Liver (tissue), 9 donors: Measurements from ENCODE around the gene PPP1R9A. TPM values are rescaled to one million over a fixed set of nuclear protein-coding genes. Genes with fewer than 3 reads are reported as not detected.

ENCODE experiments used
- DNase-seq: peaks from one replicate; pipeline ENCODE4 v3.0.0-alpha.2; 2017; ENCODE audit warnings: low spot score
- H3K27ac ChIP-seq, 2 donors: one replicate each; pipeline ENCODE4 v1.7.0; 2013; ENCODE audit warnings: inconsistent platforms in 2 of 2, low read length in 2 of 2, control low read depth in 1 of 2, low read depth in 1 of 2, mild to moderate bottlenecking in 1 of 2
- H3K27me3 ChIP-seq, 4 donors: one replicate each; pipeline versions ENCODE4 v1.6.1 to v1.7.0; 2013; ENCODE audit warnings: low read length in 3 of 4, inconsistent platforms in 1 of 4, mild to moderate bottlenecking in 1 of 4, moderate library complexity in 1 of 4; ENCODE audit not compliant: control insufficient read depth in 4 of 4, insufficient read depth in 4 of 4
- H3K36me3 ChIP-seq, 4 donors: one replicate each; pipeline versions ENCODE4 v1.6.1 to v1.7.0; 2013; ENCODE audit warnings: low read length in 3 of 4, mild to moderate bottlenecking in 3 of 4, low read depth in 1 of 4, moderate library complexity in 1 of 4; ENCODE audit not compliant: control insufficient read depth in 4 of 4, insufficient read depth in 3 of 4
- H3K4me1 ChIP-seq, 4 donors: one replicate each; pipeline versions ENCODE4 v1.6.1 to v1.7.0; 2013; ENCODE audit warnings: low read length in 3 of 4, mild to moderate bottlenecking in 3 of 4, moderate library complexity in 1 of 4; ENCODE audit not compliant: control insufficient read depth in 4 of 4, insufficient read depth in 4 of 4
- H3K4me3 ChIP-seq, 3 donors: one replicate each; pipeline versions ENCODE4 v1.6.1 to v1.7.0; 2013; ENCODE audit warnings: low read length in 3 of 3, control low read depth in 1 of 3, low read depth in 1 of 3, mild to moderate bottlenecking in 1 of 3
- H3K9ac ChIP-seq, 2 donors: one replicate each; pipeline ENCODE4 v1.7.0; 2013; ENCODE audit warnings: low read length in 2 of 2, mild to moderate bottlenecking in 2 of 2, moderate library complexity in 2 of 2, control low read depth in 1 of 2, low read depth in 1 of 2
- H3K9me3 ChIP-seq, 4 donors: one replicate each; pipeline versions ENCODE4 v1.6.1 to v1.7.0; 2013; ENCODE audit warnings: low read length in 3 of 4; ENCODE audit not compliant: control insufficient read depth in 4 of 4
- EGR1 ChIP-seq, 2 donors: IDR thresholded peaks; 2 replicates each; pipeline ENCODE4 v1.6.1; 2016 to 2018; ENCODE audit warnings: antibody characterized with exemption in 2 of 2, low read depth in 2 of 2
- FOXA1 ChIP-seq: IDR thresholded peaks from 2 replicates; pipeline ENCODE4 v1.6.1; 2016; ENCODE audit warnings: antibody characterized with exemption
- FOXA2 ChIP-seq: IDR thresholded peaks from 2 replicates; pipeline ENCODE4 v1.6.1; 2016; ENCODE audit warnings: antibody characterized with exemption
- GABPA ChIP-seq, 2 donors: IDR thresholded peaks in 1 of 2; conservative IDR thresholded peaks in 1 of 2; 2 replicates each; pipeline ENCODE4 v1.6.1; 2016; ENCODE audit warnings: antibody characterized with exemption in 2 of 2, mild to moderate bottlenecking in 1 of 2, moderate library complexity in 1 of 2
- HNF4A ChIP-seq, 2 donors: conservative IDR thresholded peaks; 2 replicates each; pipeline ENCODE4 v1.6.1; 2016; ENCODE audit warnings: antibody characterized with exemption in 2 of 2, mild to moderate bottlenecking in 2 of 2
- HNF4G ChIP-seq: IDR thresholded peaks from 2 replicates; pipeline ENCODE4 v1.6.1; 2016; ENCODE audit warnings: antibody characterized with exemption
- JUND ChIP-seq, 2 donors: IDR thresholded peaks; 2 replicates each; pipeline ENCODE4 v1.6.1; 2016; ENCODE audit warnings: antibody characterized with exemption in 2 of 2
- NR2F2 ChIP-seq: IDR thresholded peaks from 2 replicates; pipeline ENCODE4 v1.6.1; 2016; ENCODE audit warnings: antibody characterized with exemption
- RAD21 ChIP-seq, 2 donors: IDR thresholded peaks; 2 replicates each; pipeline ENCODE4 v1.6.1; 2016; ENCODE audit warnings: antibody characterized with exemption in 2 of 2, mild to moderate bottlenecking in 2 of 2
- RXRA ChIP-seq, 2 donors: IDR thresholded peaks; 2 replicates each; pipeline ENCODE4 v1.6.1; 2017 to 2018; ENCODE audit warnings: antibody characterized with exemption in 2 of 2, mild to moderate bottlenecking in 1 of 2
- SP1 ChIP-seq: IDR thresholded peaks from 2 replicates; pipeline ENCODE4 v1.6.1; 2018; ENCODE audit warnings: antibody characterized with exemption, mild to moderate bottlenecking
- TAF1 ChIP-seq: conservative IDR thresholded peaks from 2 replicates; pipeline ENCODE4 v1.6.1; 2016; ENCODE audit warnings: antibody characterized with exemption, mild to moderate bottlenecking
- YY1 ChIP-seq: IDR thresholded peaks from 2 replicates; pipeline ENCODE4 v1.6.1; 2016; ENCODE audit warnings: antibody characterized with exemption, mild to moderate bottlenecking
- WGBS: extraction: QIAGEN DNeasy Blood & Tissue Kit; methylation state at CpG from one replicate; pipeline ENCODE4 v1.1.7; 2013; 5-methylcytosine and 5-hydroxymethylcytosine counted together
- polyA plus RNA-seq, 2 donors: library from polyadenylated mRNA; stranded (reverse) in 1 of 2; unstranded in 1 of 2; fragments of 200-250 nt in 1 of 2; fragments of >200 nt in 1 of 2; fragmentation: Nextera tagmentation in 1 of 2; extraction: Ambion mirVana in 1 of 2; gene quantifications; one replicate each; pipeline versions ENCODE4 v1.2.1 to v1.2.3, GENCODE V29; 2013 to 2015
- total RNA-seq, 2 donors: library from RNA; depleted of rRNA; stranded (reverse); fragments of >200 nt; gene quantifications; one replicate each; pipeline ENCODE4 v1.2.3, GENCODE V29; 2014
- TF ChIP-seq, protein P1 (sequence below): IDR thresholded peaks from 2 replicates; pipeline ENCODE4 v1.6.1; 2016; ENCODE audit warnings: antibody characterized with exemption
- TF ChIP-seq, protein P2 (sequence below): IDR thresholded peaks from 2 replicates; pipeline ENCODE4 v1.6.1; 2016; ENCODE audit warnings: antibody characterized with exemption
- TF ChIP-seq, protein P3 (sequence below): IDR thresholded peaks from 2 replicates; pipeline ENCODE4 v1.6.1; 2016; ENCODE audit warnings: antibody characterized with exemption, mild to moderate bottlenecking
- TF ChIP-seq, protein P4 (sequence below): IDR thresholded peaks from 2 replicates; pipeline ENCODE4 v1.6.1; 2016; ENCODE audit warnings: antibody characterized with exemption
- TF ChIP-seq, protein P5 (sequence below): fragments of 150-350 bp; IDR thresholded peaks from 2 replicates; pipeline ENCODE4 v1.5.1; 2017; ENCODE audit warnings: improper control_type of control experiment, low read depth, low read length; ENCODE audit not compliant: missing input control
- donor health status: healthy.
- donor health status: healthy.
- donor health status: healthy.
- donor health status: healthy.
- donor health status: healthy.

PPP1R9A gene
- total and polyA plus RNA-seq, 4 donors, result 0.17 to 5.4 (median 2.7) TPM

DNA sequence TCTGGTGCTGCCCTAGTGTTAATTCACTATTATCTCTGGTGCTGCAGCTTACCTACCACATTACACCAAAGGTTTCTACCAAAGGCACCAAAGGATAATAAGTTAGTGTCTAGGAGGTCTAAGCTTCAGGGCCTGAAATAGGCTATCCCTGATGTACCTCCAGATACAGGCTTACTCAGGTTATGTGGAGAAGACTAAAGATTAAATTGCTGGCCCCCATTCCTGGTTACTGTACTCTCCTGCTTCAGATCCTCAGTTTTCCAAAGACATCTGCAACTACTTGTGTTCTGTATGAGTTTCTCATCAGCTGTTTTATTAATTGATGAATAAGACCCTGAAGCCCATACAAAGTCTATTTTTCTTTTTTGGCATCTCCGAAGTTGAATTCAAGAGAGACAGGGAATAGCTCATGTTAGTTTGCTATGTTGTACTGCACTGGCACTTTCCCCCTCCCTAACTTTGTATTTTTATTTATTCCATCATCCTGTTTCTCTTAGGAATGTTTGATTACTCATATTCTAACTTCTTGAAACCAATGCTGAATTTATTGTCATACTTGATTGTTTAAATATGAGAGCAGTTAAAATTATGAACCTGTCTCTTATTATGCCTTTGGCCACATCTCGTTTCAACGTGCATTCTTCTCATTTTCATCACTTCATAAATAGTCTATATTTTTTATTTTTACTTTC, 331.0 kb downstream of the PPP1R9A start:
- no peaks in the 10 kb centered on the region for H3K9me3 ChIP-seq
- no peak for DNase-seq
- no peaks in the 10 kb centered on the region for H3K27me3 ChIP-seq
- H3K4me3 ChIP-seq, result no peak overlapping the region
- peaks cover 0 to 3% (median 0%) of the 10 kb centered on the region in 4 donors for H3K4me1 ChIP-seq
- WGBS, result 74% methylated on average over 3 of the region's 3 CpGs
- TF ChIP-seq JUND (IDR thresholded peaks at IDR 0.05) (no peak), TAF1 (no peak), FOXA2 (no peak), NR2F2 (no peak), EGR1 (IDR thresholded peaks at IDR 0.05; ENCODE audit: low read depth in 2 of 2) (no peak), HNF4A (conservative IDR thresholded peaks at IDR 0.05) (no peak), SP1 (no peak), FOXA1 (no peak), RAD21 (IDR thresholded peaks at IDR 0.05) (no peak)
- TF ChIP-seq, protein P1, sequence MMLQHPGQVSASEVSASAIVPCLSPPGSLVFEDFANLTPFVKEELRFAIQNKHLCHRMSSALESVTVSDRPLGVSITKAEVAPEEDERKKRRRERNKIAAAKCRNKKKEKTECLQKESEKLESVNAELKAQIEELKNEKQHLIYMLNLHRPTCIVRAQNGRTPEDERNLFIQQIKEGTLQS, result no peak
- TF ChIP-seq, protein P2, sequence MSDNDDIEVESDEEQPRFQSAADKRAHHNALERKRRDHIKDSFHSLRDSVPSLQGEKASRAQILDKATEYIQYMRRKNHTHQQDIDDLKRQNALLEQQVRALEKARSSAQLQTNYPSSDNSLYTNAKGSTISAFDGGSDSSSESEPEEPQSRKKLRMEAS, result no peak
- TF ChIP-seq, protein P3, sequence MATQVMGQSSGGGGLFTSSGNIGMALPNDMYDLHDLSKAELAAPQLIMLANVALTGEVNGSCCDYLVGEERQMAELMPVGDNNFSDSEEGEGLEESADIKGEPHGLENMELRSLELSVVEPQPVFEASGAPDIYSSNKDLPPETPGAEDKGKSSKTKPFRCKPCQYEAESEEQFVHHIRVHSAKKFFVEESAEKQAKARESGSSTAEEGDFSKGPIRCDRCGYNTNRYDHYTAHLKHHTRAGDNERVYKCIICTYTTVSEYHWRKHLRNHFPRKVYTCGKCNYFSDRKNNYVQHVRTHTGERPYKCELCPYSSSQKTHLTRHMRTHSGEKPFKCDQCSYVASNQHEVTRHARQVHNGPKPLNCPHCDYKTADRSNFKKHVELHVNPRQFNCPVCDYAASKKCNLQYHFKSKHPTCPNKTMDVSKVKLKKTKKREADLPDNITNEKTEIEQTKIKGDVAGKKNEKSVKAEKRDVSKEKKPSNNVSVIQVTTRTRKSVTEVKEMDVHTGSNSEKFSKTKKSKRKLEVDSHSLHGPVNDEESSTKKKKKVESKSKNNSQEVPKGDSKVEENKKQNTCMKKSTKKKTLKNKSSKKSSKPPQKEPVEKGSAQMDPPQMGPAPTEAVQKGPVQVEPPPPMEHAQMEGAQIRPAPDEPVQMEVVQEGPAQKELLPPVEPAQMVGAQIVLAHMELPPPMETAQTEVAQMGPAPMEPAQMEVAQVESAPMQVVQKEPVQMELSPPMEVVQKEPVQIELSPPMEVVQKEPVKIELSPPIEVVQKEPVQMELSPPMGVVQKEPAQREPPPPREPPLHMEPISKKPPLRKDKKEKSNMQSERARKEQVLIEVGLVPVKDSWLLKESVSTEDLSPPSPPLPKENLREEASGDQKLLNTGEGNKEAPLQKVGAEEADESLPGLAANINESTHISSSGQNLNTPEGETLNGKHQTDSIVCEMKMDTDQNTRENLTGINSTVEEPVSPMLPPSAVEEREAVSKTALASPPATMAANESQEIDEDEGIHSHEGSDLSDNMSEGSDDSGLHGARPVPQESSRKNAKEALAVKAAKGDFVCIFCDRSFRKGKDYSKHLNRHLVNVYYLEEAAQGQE, result no peak
- TF ChIP-seq, protein P4, sequence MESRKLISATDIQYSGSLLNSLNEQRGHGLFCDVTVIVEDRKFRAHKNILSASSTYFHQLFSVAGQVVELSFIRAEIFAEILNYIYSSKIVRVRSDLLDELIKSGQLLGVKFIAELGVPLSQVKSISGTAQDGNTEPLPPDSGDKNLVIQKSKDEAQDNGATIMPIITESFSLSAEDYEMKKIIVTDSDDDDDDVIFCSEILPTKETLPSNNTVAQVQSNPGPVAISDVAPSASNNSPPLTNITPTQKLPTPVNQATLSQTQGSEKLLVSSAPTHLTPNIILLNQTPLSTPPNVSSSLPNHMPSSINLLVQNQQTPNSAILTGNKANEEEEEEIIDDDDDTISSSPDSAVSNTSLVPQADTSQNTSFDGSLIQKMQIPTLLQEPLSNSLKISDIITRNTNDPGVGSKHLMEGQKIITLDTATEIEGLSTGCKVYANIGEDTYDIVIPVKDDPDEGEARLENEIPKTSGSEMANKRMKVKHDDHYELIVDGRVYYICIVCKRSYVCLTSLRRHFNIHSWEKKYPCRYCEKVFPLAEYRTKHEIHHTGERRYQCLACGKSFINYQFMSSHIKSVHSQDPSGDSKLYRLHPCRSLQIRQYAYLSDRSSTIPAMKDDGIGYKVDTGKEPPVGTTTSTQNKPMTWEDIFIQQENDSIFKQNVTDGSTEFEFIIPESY, result no peak
- no peak overlapping the region for H3K27ac ChIP-seq
- no peaks in the 10 kb centered on the region for H3K36me3 ChIP-seq
- H3K9ac ChIP-seq, result no peak overlapping the region

DNA sequence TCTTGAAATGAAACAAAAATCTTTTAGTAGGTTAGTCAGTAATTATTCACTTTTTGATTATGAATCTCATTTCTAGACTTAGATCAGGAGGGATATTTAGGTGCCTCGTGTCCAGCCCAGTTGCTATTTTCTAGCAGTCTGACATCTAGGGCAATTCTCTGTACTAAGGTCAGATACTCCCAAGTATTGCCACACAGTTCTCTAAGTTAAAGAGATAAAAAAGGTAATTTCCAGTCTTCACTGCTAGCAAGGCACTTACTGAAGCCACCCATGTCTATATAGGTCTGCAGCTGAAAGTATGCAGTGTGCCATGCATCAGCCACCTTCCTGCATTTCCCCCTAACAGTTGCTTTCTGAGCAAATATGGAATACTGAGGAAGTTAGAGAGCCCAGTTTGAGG, 333.5 kb downstream of the PPP1R9A start:
- Histone ChIP-seq H3K27ac (no peak overlapping the region), H3K9me3 (no peaks in the 10 kb centered on the region), H3K27me3 (no peaks in the 10 kb centered on the region), H3K36me3 (no peaks in the 10 kb centered on the region), H3K4me3 (no peak overlapping the region), H3K9ac (no peak overlapping the region), H3K4me1 (peaks cover 0 to 3% (median 0%) of the 10 kb centered on the region in 4 donors)
- DNase-seq, result no peak
- WGBS, result 24% methylated on average over 1 of the region's 1 CpG
- TF ChIP-seq RAD21 (IDR thresholded peaks at IDR 0.05) (peak in 1 of 2 donors; percentile 12), RXRA (IDR thresholded peaks at IDR 0.05) (peak; percentile 49 to 70), TAF1 (no peak), HNF4A (conservative IDR thresholded peaks at IDR 0.05) (peak; percentile 51 to 71), YY1 (no peak), HNF4G (peak; percentile 24), NR2F2 (no peak), FOXA1 (no peak), GABPA (IDR thresholded peaks at IDR 0.05 in 1 of 2, conservative IDR thresholded peaks at IDR 0.05 in 1 of 2) (no peak), JUND (IDR thresholded peaks at IDR 0.05) (no peak), EGR1 (IDR thresholded peaks at IDR 0.05; ENCODE audit: low read depth in 2 of 2) (peak in 1 of 2 donors; percentile 11), FOXA2 (no peak), SP1 (peak; percentile 57)
- TF ChIP-seq, protein P1, result no peak
- TF ChIP-seq, protein P5, sequence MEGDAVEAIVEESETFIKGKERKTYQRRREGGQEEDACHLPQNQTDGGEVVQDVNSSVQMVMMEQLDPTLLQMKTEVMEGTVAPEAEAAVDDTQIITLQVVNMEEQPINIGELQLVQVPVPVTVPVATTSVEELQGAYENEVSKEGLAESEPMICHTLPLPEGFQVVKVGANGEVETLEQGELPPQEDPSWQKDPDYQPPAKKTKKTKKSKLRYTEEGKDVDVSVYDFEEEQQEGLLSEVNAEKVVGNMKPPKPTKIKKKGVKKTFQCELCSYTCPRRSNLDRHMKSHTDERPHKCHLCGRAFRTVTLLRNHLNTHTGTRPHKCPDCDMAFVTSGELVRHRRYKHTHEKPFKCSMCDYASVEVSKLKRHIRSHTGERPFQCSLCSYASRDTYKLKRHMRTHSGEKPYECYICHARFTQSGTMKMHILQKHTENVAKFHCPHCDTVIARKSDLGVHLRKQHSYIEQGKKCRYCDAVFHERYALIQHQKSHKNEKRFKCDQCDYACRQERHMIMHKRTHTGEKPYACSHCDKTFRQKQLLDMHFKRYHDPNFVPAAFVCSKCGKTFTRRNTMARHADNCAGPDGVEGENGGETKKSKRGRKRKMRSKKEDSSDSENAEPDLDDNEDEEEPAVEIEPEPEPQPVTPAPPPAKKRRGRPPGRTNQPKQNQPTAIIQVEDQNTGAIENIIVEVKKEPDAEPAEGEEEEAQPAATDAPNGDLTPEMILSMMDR, result no peak
- TF ChIP-seq, protein P3, result no peak
- TF ChIP-seq, protein P2, result no peak
